Right atrium auricular region (tissue), 2 donors: ENCODE results near the gene SVIL. TPM values are rescaled to one million over a fixed set of nuclear protein-coding genes. Genes with fewer than 3 reads are reported as not detected.

Experiments
- DNase-seq: peaks from one replicate; pipeline ENCODE4 v3.0.0-alpha.2; 2019; ENCODE audit warnings: low spot score
- H3K27ac ChIP-seq, 2 donors: fragments of 200-600 bp; sonication (generic); 1 replicate in 1 of 2; 2 replicates in 1 of 2; pipeline ENCODE4 v1.5.1; 2016 to 2019
- H3K27me3 ChIP-seq, 2 donors: fragments of 200-600 bp; sonication (generic); one replicate each; pipeline versions ENCODE4 v1.5.1 to v1.6.0; 2017 to 2019
- H3K36me3 ChIP-seq: fragments of 200-600 bp; sonication (generic); one replicate; pipeline ENCODE4 v1.5.1; 2016
- H3K4me1 ChIP-seq, 2 donors: fragments of 200-600 bp; sonication (generic); one replicate each; pipeline versions ENCODE4 v1.5.1 to v1.6.0; 2017 to 2019
- H3K4me3 ChIP-seq, 2 donors: fragments of 200-600 bp; sonication (generic); 1 replicate in 1 of 2; 2 replicates in 1 of 2; pipeline ENCODE4 v1.5.1; 2017 to 2019; ENCODE audit warnings: mild to moderate bottlenecking in 1 of 2, moderate library complexity in 1 of 2
- H3K9me3 ChIP-seq, 2 donors: fragments of 200-600 bp; sonication (generic); one replicate each; pipeline ENCODE4 v1.5.1; 2019
- total RNA-seq, 2 donors: library from RNA; depleted of rRNA; stranded (reverse); fragments of >200 nt; gene quantifications; one replicate each; pipeline ENCODE4 v1.1.0, GENCODE V29; 2016
- TF ChIP-seq, protein P1 (sequence below), 2 donors: fragments of 200-600 bp; sonication (generic); IDR thresholded peaks; one replicate each; pipeline ENCODE4 v1.5.1; 2019; ENCODE audit warnings: antibody characterized with exemption in 2 of 2

The SVIL gene
- total RNA-seq, 2 donors from 2014 or later = 260 to 340 TPM

DNA sequence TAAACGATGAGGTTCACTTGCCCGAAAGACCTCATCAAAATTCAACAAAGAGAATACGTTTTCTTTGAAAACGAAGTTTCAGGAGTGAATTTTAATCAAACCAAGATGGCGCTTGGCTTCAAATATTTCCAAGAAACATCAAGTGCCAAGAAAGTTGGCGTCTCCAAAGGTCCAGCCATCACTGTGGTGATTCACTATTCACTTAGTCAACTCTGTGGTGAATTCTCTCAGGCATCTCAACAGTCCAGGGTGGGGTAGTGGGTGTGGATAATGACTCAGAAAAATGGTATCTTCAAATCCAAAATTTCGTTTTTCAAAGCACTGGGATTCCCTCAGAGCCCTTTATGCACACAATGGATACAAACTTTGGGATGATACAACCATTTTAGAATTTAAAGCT lies 133.1 kb downstream of the SVIL start:
- Histone ChIP-seq H3K4me1 (no peaks in the 10 kb centered on the region), H3K9me3 (no peaks in the 10 kb centered on the region), H3K36me3 (peaks cover 46% of the 10 kb centered on the region), H3K4me3 (no peak overlapping the region), H3K27ac (no peak overlapping the region), H3K27me3 (no peaks in the 10 kb centered on the region)
- DNase-seq = peak; percentile 58
- TF ChIP-seq, protein P1, sequence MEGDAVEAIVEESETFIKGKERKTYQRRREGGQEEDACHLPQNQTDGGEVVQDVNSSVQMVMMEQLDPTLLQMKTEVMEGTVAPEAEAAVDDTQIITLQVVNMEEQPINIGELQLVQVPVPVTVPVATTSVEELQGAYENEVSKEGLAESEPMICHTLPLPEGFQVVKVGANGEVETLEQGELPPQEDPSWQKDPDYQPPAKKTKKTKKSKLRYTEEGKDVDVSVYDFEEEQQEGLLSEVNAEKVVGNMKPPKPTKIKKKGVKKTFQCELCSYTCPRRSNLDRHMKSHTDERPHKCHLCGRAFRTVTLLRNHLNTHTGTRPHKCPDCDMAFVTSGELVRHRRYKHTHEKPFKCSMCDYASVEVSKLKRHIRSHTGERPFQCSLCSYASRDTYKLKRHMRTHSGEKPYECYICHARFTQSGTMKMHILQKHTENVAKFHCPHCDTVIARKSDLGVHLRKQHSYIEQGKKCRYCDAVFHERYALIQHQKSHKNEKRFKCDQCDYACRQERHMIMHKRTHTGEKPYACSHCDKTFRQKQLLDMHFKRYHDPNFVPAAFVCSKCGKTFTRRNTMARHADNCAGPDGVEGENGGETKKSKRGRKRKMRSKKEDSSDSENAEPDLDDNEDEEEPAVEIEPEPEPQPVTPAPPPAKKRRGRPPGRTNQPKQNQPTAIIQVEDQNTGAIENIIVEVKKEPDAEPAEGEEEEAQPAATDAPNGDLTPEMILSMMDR (IDR thresholded peaks at IDR 0.05) = no peak

DNA sequence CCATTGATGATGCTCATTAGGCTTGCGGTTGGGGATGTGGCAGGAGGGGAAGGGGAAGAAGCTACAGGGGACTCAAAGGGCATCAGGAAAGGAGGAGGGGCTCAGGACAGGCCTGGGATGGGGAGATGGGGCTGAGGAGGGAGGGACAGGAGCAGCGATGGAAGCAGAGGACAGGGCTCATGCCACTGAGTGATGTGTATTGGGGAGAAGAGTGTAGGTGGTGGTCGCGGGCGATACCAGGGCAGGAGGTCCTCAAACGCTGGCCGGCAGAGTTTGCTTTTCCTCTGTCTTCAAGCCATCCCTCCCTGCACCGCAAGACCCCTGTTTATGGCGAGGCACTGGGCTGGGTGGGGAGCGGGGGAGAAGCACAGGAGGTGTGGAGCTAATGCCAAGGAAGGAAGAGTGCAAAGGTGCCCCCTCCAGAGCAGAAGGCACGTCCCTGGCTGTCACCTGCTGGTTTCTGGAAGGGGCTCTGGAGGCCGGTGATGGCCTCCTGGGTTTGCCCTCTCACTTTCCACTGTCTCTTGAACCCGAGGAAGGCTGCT lies 134.7 kb downstream of the SVIL start:
- Histone ChIP-seq H3K9me3 (no peaks in the 10 kb centered on the region), H3K27ac (no peak overlapping the region), H3K4me1 (no peaks in the 10 kb centered on the region), H3K36me3 (peaks cover 54% of the 10 kb centered on the region), H3K4me3 (no peak overlapping the region), H3K27me3 (no peaks in the 10 kb centered on the region)
- peak; percentile 54 for DNase-seq
- TF ChIP-seq, protein P1 (IDR thresholded peaks at IDR 0.05) = no peak

DNA sequence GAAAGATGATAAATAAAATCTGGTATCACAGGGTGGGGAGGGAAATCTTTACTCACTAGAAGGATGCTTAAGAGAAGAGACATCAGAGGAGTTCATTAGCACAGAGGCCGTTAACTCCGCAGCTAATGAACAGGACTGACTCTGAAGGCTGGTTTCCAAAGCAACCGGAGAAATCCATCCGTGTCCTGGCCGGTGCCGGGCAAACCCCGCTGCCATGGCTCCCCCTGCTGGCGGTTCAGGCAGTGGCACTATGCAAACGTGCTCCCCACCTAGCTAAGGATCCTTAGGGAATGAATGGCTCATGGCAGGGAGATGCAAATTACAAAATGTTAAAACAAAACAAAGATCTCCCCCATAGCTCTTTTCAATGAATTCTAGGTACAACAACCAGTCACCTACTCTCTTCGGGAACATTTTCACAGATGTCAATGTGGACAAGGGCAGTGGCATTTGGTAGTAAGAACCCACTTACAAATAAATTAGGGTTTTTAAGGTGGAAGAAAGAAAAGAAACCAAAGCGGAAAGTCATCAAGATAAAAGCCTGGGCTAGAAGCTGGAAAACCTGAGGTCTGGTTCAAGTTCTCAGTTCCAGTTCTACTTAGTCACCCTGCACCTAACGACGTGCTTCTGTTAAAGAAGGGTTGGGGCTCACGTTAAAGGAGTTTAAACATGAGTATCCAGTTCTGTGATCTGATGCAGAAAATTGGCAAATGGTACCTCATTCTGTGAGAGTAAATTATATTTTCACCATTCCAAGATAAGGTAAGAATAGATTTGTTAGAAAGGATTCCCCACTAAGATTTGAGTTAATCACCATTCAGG lies 138.2 kb downstream of the SVIL start:
- Histone ChIP-seq H3K27me3 (no peaks in the 10 kb centered on the region), H3K27ac (no peak overlapping the region)

DNA sequence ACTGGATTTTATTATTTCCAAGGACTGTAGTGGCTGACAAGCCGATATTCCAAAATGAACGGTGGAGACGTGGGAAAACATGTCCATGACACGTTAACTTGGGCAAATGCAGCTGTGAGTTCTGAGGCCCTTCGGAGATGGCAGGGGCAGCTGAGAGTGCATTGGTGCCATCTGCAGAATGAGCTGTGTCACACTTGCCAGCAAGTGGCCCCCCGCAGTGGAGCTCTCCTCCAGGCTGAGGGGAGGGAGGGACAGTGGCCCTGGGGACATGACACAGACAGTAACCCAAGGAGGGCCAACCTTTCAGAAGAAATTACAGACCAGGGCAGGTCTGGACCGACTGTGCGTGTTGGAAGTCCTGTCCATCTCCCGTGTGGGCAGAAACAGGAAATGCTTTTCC lies 139.4 kb downstream of the SVIL start:
- DNase-seq = peak; percentile 28
- Histone ChIP-seq H3K27me3 (no peaks in the 10 kb centered on the region), H3K9me3 (no peaks in the 10 kb centered on the region), H3K4me3 (no peak overlapping the region), H3K36me3 (peaks cover 88% of the 10 kb centered on the region), H3K27ac (no peak overlapping the region), H3K4me1 (no peaks in the 10 kb centered on the region)
- TF ChIP-seq, protein P1 (IDR thresholded peaks at IDR 0.05) = no peak

More for the DNA sequence above, 138.2 kb downstream of the SVIL start:
- H3K9me3 ChIP-seq = no peaks in the 10 kb centered on the region
- no peak overlapping the region for H3K4me3 ChIP-seq
- TF ChIP-seq, protein P1 (IDR thresholded peaks at IDR 0.05) = peak; percentile 84 to 93
- H3K4me1 ChIP-seq = no peaks in the 10 kb centered on the region
- H3K36me3 ChIP-seq = peaks cover 76% of the 10 kb centered on the region
- peak; percentile 78 for DNase-seq

DNA sequence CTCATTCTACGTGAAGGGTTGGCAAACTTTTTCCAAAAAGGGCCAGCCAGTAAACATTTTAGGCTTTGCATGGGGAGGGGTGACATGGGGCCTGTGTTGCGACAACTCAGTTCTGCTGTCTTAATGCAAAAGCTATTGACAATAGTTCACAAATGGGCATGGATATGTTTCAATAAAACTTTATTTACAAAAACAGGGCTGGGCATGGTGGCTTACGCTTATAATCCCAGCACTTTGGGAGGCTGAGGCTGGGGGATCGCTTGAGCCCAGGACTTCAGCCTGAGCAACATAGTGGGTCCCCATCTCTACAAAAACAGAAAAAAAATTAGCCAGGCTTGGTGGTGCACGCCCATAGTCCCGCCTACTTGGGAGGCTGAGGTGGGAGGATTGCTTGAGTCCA lies 141.1 kb downstream of the SVIL start:
- H3K36me3 ChIP-seq = peaks cover 88% of the 10 kb centered on the region
- no peaks in the 10 kb centered on the region for H3K4me1 ChIP-seq
- H3K9me3 ChIP-seq = no peaks in the 10 kb centered on the region
- DNase-seq = no peak
- H3K4me3 ChIP-seq = no peak overlapping the region
- H3K27ac ChIP-seq = no peak overlapping the region
- H3K27me3 ChIP-seq = no peaks in the 10 kb centered on the region
- TF ChIP-seq, protein P1 (IDR thresholded peaks at IDR 0.05) = no peak
